ENCODE data around the gene ZNF629.

The ZNF629 gene

DNA sequence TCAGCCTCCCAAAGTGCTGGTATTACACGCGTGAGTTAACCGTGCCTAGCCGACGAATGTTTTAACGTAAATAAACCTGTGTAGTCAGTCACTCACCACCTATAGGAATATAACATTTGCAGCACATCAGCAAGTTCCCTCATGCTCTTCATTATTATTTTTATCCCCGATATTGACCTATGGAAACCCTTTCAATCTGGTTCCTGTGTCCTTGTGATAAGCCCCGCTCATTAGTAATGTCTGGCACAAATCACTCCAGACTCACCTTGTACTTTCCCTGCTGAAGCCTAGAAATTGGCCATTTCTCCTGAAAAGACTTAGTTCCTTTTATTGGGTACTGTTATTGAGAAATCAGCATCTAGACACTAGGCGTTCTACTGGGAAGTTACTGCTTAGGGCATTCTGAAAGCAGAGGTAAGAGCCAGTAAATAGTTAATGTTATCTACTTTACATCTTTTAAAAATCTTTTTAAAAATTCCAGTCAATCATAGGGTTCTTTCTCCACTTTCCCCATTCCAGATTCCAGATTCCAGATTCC lies 40.3 kb downstream of the ZNF629 start:
- no peak for DNase-seq

DNA sequence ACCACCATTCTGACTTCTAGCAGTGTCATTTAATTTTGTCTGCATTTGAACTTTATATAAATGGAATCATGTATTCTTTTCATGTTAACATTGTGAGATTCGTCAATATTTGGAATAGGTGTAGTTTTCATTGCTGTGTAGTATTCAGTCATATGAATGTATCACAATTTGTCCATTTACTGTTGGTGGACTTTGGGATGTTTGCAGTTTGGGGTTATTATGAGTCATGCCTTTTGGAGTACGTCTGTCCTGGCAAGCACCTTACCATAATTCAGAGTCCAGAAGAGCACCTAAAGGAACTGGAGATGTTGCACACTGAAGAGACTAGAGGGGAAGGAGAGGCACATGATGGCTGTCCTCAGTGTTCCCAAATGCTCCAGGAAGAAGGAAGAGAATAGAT lies 41.9 kb downstream of the ZNF629 start:
- DNase-seq, result no peak

DNA sequence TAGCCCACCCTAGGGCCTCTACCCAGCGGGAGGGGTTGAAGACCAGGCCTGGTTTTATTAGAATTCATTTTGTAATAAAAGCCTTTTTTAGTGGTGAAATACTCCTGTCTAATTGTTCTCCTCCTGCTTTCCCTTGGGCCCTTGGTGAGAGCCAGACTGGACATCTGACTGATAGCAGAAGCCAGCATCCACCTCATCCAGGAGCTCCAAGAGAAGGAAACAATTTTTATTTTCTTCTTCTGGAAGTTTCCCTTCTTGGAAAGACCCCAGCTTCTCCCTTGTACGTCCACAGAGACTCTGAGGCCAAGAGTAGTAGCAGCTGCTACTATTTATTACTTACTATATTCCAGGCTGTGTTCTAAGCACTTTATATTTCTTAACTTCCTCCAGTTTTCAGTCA lies 42.8 kb downstream of the ZNF629 start:
- no peak for DNase-seq

DNA sequence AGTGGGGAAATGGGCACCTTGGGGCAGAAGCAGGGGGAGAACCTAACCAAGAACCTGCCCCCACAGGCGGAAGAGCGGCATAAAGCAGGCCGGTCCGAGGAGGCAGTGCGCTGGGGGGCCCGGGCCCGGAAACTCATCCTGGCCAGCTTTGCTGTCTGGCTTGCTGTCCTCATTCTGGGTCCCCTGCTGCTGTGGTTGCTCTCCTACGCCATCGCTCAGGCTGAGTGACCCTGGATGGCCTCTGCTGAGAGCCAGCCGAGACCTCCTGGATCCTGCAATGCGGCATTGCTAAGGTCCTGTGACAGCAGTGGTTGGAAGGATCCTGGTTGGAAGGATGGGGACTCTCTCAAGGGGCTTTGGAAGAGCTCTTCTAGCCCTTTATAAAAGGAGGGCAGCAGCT lies 43.3 kb downstream of the ZNF629 start:
- no peak for DNase-seq

DNA sequence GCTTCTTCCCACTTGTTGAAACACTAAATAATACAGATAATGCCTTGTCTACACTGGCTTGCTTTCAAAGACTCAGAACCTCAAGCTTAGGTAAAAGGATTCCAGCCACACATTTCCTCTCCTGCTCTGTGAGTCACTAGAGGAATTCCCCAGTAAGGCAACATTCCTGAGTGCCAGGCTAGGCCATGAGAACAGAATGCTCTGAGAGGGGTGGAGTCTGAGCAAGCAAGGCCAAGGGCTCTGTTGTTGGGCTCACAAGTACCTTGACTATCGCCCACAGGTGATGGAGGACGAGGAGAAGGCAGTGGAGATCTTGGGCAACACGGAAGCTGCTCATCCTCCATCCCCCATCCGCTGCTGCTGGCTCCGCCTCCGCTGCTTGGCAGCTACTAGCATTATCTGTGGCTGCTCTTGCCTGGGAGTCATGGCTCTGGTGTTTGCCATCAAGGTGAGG lies 45.5 kb downstream of the ZNF629 start:
- no peak for DNase-seq

DNA sequence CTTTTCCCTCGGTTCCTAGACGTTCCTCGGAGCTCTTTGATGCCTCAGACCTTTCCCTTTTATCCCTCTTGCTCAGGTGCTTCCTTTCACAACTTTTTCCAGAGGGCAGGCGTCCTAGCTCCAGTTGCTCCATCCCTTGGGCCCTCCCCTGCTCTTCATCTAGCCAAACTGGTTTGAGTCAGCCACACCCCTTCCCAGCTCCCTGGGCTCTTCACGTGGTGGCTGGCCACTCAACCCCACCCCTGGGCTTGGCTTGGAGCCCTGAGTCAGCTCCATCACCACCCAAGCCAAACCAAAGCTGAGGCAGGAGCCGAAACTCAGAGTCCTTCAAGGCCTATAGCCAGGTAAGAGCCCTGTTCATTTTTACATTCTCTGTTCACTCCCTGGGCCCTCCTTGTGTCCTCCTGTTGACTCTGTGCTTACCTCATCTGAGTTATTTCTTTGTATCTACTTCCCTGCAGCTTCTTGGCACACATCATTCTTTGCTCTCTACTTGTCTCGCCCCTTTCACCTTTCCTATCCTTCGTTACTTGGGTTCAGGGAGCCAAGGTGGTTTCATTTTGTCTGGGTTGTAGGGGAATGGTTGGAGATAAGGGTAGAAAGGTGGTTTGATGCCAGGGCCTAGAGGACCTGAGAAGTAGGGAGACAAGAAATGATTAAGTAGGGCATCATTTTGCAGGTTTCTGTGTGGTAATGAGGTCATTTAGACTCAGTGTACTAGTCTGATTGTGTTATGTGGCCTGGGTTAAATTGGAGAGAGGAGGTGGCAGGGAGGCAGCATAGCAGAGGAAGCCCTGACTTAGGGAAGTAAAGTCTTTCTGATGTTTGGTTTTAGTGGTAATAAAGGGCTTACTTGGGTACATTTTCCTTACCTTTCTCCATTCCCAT lies 46.4 kb downstream of the ZNF629 start:
- DNase-seq, result no peak

DNA sequence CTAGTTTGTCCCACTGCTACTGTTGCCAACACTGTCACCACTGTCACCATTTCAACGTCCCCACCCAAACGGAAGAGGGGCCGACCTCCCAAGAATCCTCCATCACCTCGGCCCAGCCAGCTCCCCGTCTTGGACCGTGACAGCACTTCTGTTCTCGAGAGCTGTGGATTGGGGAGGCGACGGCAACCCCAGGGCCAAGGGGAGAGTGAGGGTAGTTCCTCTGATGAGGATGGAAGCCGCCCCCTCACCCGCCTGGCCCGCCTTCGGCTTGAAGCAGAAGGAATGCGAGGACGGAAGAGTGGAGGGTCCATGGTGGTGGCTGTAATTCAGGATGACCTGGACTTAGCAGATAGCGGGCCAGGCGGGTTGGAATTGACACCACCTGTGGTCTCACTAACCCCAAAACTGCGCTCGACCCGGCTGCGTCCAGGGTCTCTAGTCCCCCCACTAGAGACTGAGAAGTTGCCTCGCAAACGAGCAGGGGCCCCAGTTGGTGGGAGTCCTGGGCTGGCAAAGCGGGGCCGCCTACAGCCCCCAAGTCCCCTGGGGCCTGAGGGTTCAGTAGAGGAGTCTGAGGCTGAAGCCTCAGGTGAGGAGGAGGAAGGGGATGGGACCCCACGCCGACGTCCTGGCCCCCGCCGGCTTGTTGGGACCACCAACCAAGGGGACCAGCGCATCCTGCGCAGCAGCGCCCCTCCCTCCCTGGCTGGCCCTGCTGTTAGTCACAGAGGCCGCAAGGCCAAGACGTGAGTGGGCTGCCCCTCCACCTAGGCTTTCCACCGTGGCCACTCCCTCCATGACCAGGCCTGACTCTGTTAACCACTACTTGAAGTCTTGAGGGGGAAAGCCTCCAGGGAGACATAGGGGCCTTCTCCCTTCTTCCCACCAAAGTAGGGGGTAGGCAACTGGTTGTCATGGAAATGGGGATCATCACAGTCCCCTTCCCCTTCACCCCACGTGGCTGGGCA lies 47.7 kb downstream of the ZNF629 start:
- DNase-seq, result no peak

DNA sequence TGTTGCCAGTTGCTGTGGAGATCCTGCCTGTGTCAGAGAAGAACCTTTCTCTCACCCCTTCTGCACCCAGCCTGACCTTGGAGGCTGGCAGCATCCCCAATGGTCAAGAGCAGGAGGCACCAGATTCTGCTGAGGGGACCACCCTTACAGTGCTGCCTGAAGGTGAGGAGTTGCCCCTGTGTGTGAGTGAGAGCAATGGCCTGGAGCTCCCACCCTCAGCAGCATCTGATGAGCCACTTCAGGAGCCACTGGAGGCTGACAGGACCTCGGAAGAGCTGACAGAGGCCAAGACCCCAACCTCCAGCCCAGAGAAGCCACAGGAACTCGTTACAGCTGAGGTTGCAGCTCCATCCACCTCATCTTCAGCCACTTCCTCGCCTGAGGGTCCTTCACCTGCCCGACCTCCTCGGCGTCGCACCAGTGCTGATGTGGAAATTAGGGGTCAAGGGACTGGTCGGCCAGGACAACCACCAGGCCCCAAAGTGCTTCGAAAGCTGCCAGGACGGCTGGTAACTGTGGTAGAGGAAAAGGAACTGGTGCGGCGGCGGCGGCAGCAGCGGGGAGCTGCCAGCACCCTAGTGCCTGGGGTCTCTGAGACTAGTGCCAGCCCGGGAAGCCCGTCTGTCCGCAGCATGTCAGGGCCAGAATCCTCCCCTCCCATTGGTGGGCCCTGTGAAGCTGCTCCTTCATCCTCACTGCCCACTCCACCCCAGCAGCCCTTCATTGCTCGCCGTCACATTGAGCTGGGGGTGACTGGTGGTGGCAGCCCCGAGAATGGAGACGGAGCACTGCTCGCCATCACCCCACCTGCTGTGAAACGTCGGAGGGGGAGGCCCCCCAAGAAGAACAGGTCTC lies 49.0 kb downstream of the ZNF629 start:
- no peak for DNase-seq

DNA sequence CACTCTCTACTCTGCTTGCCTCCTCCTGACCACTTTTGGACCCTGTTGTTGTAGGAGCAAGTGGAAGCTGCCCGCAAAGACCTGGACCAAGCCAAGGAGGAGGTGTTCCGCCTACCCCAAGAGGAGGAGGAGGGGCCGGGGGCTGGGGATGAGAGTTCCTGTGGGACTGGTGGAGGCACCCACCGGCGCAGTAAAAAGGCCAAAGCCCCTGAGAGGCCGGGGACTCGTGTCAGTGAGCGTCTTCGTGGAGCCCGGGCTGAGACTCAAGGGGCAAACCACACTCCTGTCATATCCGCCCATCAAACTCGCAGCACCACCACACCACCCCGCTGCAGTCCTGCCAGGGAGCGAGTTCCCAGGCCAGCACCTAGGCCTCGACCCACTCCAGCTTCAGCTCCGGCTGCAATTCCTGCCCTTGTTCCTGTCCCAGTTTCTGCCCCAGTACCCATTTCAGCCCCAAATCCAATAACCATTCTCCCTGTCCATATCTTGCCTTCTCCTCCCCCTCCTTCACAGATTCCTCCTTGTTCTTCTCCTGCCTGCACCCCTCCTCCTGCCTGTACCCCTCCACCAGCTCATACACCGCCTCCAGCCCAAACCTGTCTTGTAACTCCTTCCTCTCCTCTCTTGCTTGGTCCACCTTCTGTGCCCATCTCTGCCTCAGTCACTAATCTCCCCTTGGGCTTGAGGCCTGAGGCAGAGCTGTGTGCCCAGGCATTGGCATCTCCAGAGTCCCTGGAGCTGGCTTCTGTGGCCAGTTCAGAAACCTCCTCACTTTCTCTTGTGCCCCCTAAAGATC lies 49.8 kb downstream of the ZNF629 start:
- DNase-seq, result no peak

DNA sequence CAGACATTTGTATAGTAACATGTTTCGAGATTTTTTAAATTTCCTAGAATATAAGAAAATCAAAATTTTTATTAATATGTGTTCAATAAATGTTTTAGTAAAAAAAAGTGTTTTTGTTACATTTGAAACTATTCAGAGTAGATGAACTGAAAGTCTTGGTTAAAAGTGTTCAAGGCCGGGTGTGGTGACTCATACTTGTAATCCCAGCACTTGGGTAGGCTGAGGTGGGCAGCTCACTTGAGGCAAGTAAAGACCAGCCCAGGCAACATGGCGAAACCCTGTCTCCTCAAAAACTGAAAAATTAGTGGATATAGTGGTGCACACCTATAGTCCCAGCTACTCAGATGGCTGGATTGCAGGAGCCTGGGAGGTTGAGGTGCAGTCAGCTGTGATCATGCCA lies 55.6 kb downstream of the ZNF629 start:
- no peak for DNase-seq

DNA sequence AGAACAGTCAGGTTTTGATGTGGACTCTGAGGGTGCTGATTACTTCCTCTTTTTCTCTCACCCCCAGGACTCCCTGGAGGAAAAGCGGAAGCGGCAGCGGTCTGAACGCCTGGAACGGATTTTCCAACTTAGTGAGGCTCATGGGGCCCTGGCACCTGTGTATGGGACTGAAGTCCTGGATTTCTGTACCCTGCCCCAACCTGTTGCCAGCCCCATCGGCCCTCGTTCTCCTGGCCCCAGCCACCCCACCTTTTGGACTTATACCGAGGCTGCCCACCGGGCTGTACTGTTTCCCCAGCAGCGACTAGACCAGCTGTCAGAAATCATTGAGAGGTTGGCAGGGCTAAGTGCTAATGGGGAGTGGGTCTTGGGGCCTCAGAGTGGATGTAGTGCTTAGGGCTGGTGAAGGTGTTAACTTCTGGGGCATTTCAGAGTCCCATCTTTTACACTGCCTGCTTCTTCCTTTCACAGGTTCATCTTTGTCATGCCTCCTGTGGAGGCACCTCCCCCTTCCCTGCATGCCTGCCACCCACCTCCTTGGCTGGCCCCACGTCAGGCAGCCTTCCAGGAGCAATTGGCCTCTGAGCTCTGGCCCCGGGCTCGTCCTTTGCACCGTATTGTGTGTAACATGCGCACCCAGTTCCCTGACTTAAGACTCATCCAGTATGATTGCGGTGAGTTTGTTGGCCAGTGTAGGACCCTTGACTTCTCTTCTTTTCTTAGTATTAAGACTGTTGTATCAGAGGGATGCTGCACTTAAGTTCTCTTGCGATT lies 57.9 kb downstream of the ZNF629 start:
- no peak for DNase-seq
